Measurements from ENCODE around the gene MYO18B. TPM values are rescaled to one million over a fixed set of nuclear protein-coding genes. Genes with fewer than 3 reads are reported as not detected.

MYO18B gene
- total RNA-seq, 2 donors from 2014 or later: 0.11 TPM; not detected in 1

GRCh38 chr22:25847451-25847850, 105.5 kb downstream of the MYO18B start:
- Histone ChIP-seq H3K9me3 (no peaks in the 10 kb centered on the region), H3K9ac (ENCODE audit: low read depth in 2 of 2, low read length in 2 of 2) (no peak overlapping the region), H3K27me3 (no peaks in the 10 kb centered on the region), H3K27ac (no peak overlapping the region), H3K4me1 (no peaks in the 10 kb centered on the region), H3K4me3 (no peak overlapping the region), H3K36me3 (no peaks in the 10 kb centered on the region)
- intact Hi-C loops (cut with DNase I): no loop called here
- TF ChIP-seq CTCF (IDR thresholded peaks at IDR 0.05): no peak
- no peak for DNase-seq

- H3K27me3 ChIP-seq: no peaks in the 10 kb centered on the region
- no peak overlapping the region for H3K27ac ChIP-seq
- no peak for TF ChIP-seq CTCF (IDR thresholded peaks at IDR 0.05)
- no peak overlapping the region for H3K4me3 ChIP-seq
- no peaks in the 10 kb centered on the region for H3K4me1 ChIP-seq
- no peaks in the 10 kb centered on the region for H3K9me3 ChIP-seq
- intact Hi-C loops (cut with DNase I): no loop called here
- H3K36me3 ChIP-seq: no peaks in the 10 kb centered on the region
- DNase-seq: no peak
- H3K9ac ChIP-seq (ENCODE audit: low read depth in 2 of 2, low read length in 2 of 2): no peak overlapping the region
Measured at GRCh38 chr22:25848954-25849353, 107.0 kb downstream of the MYO18B start.

GRCh38 chr22:25849522-25849921, 107.5 kb downstream of the MYO18B start:
- no peak for DNase-seq
- Histone ChIP-seq H3K4me1 (no peaks in the 10 kb centered on the region), H3K36me3 (no peaks in the 10 kb centered on the region), H3K9ac (ENCODE audit: low read depth in 2 of 2, low read length in 2 of 2) (no peak overlapping the region), H3K27me3 (no peaks in the 10 kb centered on the region), H3K9me3 (no peaks in the 10 kb centered on the region), H3K4me3 (no peak overlapping the region), H3K27ac (no peak overlapping the region)
- no peak for TF ChIP-seq CTCF (IDR thresholded peaks at IDR 0.05)
- intact Hi-C loops (cut with DNase I): no loop called here

GRCh38 chr22:25852223-25852622, 110.2 kb downstream of the MYO18B start:
- no peak for DNase-seq
- H3K4me3 ChIP-seq: no peak overlapping the region
- no peaks in the 10 kb centered on the region for H3K36me3 ChIP-seq
- intact Hi-C loops (cut with DNase I): loop anchor here (10.0 kb wide), 1 partner anchor 703 kb away; no protein-coding TSS in a partner anchor
- no peak overlapping the region for H3K9ac ChIP-seq (ENCODE audit: low read depth in 2 of 2, low read length in 2 of 2)
- H3K9me3 ChIP-seq: no peaks in the 10 kb centered on the region
- no peaks in the 10 kb centered on the region for H3K27me3 ChIP-seq
- no peak for TF ChIP-seq CTCF (IDR thresholded peaks at IDR 0.05)
- H3K4me1 ChIP-seq: no peaks in the 10 kb centered on the region
- no peak overlapping the region for H3K27ac ChIP-seq

- DNase-seq: no peak
- H3K4me1 ChIP-seq: no peaks in the 10 kb centered on the region
- TF ChIP-seq CTCF (IDR thresholded peaks at IDR 0.05): no peak
- intact Hi-C loops (cut with DNase I): loop anchor here (10.0 kb wide), 1 partner anchor 702 kb away; no protein-coding TSS in a partner anchor
- no peaks in the 10 kb centered on the region for H3K36me3 ChIP-seq
- H3K27ac ChIP-seq: no peak overlapping the region
- no peaks in the 10 kb centered on the region for H3K9me3 ChIP-seq
- no peaks in the 10 kb centered on the region for H3K27me3 ChIP-seq
- H3K4me3 ChIP-seq: no peak overlapping the region
- H3K9ac ChIP-seq (ENCODE audit: low read depth in 2 of 2, low read length in 2 of 2): no peak overlapping the region
Measured at GRCh38 chr22:25853078-25853477, 111.1 kb downstream of the MYO18B start.

All from colonic mucosa (tissue), 4 donors.